Heart right ventricle (tissue), 16 donors: ENCODE results near the gene KLHDC2. TPM values are rescaled to one million over a fixed set of nuclear protein-coding genes. Genes with fewer than 3 reads are reported as not detected.
A peak's percentile ranks its signal among the peaks of the same experiment; 100 is the strongest.

Experiments
- ATAC-seq, 8 donors: fragments of 200-7000 bp; cut with Tn5 transposase; one replicate each; pipeline ENCODE4 v1.9.1; 2020; ENCODE audit warnings: mild to moderate bottlenecking in 8 of 8, moderate library complexity in 8 of 8, moderate number of reproducible peaks in 1 of 8
- DNase-seq, 2 donors: peaks; one replicate each; pipeline ENCODE4 v3.0.0-alpha.2; 2020
- H3K27ac ChIP-seq, 10 donors: fragments of 200-600 bp; sonication (generic) in 2 of 10; one replicate each; pipeline versions ENCODE4 v1.5.0 to v1.8.0; 2020 to 2022; ENCODE audit warnings: mild to moderate bottlenecking in 3 of 10
- H3K27me3 ChIP-seq, 7 donors: fragments of 200-600 bp; one replicate each; pipeline ENCODE4 v1.8.0; 2021 to 2022; ENCODE audit warnings: mild to moderate bottlenecking in 2 of 7
- H3K36me3 ChIP-seq, 9 donors: fragments of 200-600 bp; sonication (generic) in 1 of 9; one replicate each; pipeline versions ENCODE4 v1.5.0 to v1.8.0; 2020 to 2022; ENCODE audit warnings: mild to moderate bottlenecking in 2 of 9
- H3K4me1 ChIP-seq, 9 donors: fragments of 200-600 bp; sonication (generic) in 1 of 9; one replicate each; pipeline versions ENCODE4 v1.5.0 to v1.8.0; 2020 to 2022; ENCODE audit warnings: mild to moderate bottlenecking in 4 of 9
- H3K4me3 ChIP-seq, 10 donors: fragments of 200-600 bp; sonication (generic) in 2 of 10; one replicate each; pipeline versions ENCODE4 v1.5.0 to v1.8.0; 2020 to 2022; ENCODE audit warnings: mild to moderate bottlenecking in 7 of 10, moderate library complexity in 2 of 10
- H3K9me3 ChIP-seq, 11 donors: fragments of 200-600 bp in 10 of 11; sonication (generic) in 2 of 11; one replicate each; pipeline versions ENCODE4 v1.5.0 to v1.8.0; 2013 to 2022; ENCODE audit warnings: mild to moderate bottlenecking in 2 of 11, control low read depth in 1 of 11, moderate library complexity in 1 of 11
- WGBS, 2 donors: extraction: QIAGEN DNeasy Blood & Tissue Kit; methylation state at CpG; one replicate each; pipeline ENCODE4 v1.1.7; 2013; ENCODE audit warnings: inconsistent platforms in 1 of 2; 5-methylcytosine and 5-hydroxymethylcytosine counted together
- intact Hi-C, 10 donors: fragments of 100-400 bp; cut with DNase I; formaldehyde crosslinking; loops; one replicate each; pipeline versions ENCODE4 v1.11.1 to v1.14.2; 2022
- polyA plus RNA-seq, 2 donors: library from polyadenylated mRNA; stranded (reverse); fragments of 200-250 nt; gene quantifications; one replicate each; pipeline ENCODE4 v1.2.3, GENCODE V29; 2013
- total RNA-seq, 10 donors: library from RNA; stranded (reverse); fragmentation: NEBNext Ultra II Directional in 3 of 10; extraction: Animal tissue kit (Norgen Biotek cat#: 25700) in 3 of 10; gene quantifications; one replicate each; pipeline versions ENCODE4 v1.2.1 to v1.2.4, GENCODE V29; 2021 to 2023
- TF ChIP-seq, protein P1 (sequence below), 9 donors: fragments of 200-600 bp; sonication (generic) in 2 of 9; IDR thresholded peaks; one replicate each; pipeline versions ENCODE4 v1.5.0 to v1.8.0; 2021 to 2022; ENCODE audit warnings: antibody characterized with exemption in 9 of 9, mild to moderate bottlenecking in 5 of 9, moderate library complexity in 1 of 9
- donor health status: Arrhythmogenic right ventricular cardiomyopathy.
- donor health status: ischemic (EF 13 %, LVEDD 7.1; RV severe dilation, severe dysfunction).
- donor health status: healthy with polysubstance abuse.
- donor health status: DM: no; HTN: yes; CAD: no.
- donor health status: DM: no; HTN: no; CAD: no.
- donor health status: ischemic (EF 25% LVEDD 6.9; RV normal size, moderate dysfunction).
- donor health status: ischemic (EF 25% LVEDD 5.7; RV mildly dilated, moderate dysfunction).
- donor health status: healthy.
- donor health status: DM: yes; HTN: yes; CAD: no.
- donor health status: Ischemic cardiomyopathy.
- donor health status: ischemic (EF 35%, LVEDD 5.7; RV mildly dilated, moderate dysfunction).
- donor health status: nonischemic (EF 11% LVEDD 7.7; RV severe dilation, severe dysfunction).
- donor health status: DM: yes; HTN: yes; CAD: no.
- donor health status: PGD.
- donor health status: ischemic (EF 29% LVEDD 5.4; RV normal size, mild dysfunction).
- donor health status: nonischemic (EF 23%, LVEDD 6.1; RV moderate dilation, normal function).

Gene KLHDC2
- total and polyA plus RNA-seq, 12 donors, result 40.2 to 106 (median 83.3) TPM

DNA sequence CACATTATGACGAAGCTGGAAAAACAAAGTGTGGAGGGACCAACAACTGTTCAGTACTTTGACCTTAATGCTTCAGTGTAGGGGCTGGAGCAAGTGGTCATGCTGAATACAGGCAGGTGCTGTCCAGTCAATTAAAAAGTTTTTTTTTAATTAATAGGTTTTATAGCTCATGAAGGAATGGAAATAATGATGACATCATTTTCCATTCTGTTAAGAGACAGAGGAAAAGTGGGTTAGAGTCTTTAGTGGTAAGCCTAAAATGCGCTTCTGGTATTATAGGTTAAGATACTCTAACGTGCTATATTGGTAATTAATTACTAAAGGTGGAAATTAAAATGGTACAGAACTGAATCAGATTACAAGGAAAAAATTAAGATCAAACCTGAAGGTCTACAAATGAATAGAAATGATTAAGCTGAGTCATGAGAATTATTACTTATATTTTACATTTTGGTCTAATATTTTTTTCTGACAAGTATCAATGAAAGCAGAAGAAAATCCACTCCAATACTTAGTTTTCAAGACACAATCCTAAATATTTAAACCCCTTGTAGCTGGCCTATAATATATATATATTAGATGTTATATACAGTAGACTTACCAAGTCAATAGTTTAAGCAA, 15.6 kb downstream of the KLHDC2 start:
- no peak for ATAC-seq
- Histone ChIP-seq H3K36me3 (peaks cover 4 to 100% (median 80%) of the 10 kb centered on the region in 9 donors), H3K4me1 (no peaks in the 10 kb centered on the region), H3K4me3 (no peak overlapping the region), H3K9me3 (no peaks in the 10 kb centered on the region), H3K27ac (no peak overlapping the region), H3K27me3 (no peaks in the 10 kb centered on the region)
- WGBS, 2 donors, result 88 to 91% methylated on average over 3 of the region's 3 CpGs
- TF ChIP-seq, protein P1, sequence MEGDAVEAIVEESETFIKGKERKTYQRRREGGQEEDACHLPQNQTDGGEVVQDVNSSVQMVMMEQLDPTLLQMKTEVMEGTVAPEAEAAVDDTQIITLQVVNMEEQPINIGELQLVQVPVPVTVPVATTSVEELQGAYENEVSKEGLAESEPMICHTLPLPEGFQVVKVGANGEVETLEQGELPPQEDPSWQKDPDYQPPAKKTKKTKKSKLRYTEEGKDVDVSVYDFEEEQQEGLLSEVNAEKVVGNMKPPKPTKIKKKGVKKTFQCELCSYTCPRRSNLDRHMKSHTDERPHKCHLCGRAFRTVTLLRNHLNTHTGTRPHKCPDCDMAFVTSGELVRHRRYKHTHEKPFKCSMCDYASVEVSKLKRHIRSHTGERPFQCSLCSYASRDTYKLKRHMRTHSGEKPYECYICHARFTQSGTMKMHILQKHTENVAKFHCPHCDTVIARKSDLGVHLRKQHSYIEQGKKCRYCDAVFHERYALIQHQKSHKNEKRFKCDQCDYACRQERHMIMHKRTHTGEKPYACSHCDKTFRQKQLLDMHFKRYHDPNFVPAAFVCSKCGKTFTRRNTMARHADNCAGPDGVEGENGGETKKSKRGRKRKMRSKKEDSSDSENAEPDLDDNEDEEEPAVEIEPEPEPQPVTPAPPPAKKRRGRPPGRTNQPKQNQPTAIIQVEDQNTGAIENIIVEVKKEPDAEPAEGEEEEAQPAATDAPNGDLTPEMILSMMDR (IDR thresholded peaks at IDR 0.05), result no peak
- no peak for DNase-seq
- intact Hi-C loops, result loop anchor here in 2 of 10 donors (5.0 to 10.0 kb wide), 3 partner anchors 44 to 371 kb away; no protein-coding TSS in a partner anchor

DNA sequence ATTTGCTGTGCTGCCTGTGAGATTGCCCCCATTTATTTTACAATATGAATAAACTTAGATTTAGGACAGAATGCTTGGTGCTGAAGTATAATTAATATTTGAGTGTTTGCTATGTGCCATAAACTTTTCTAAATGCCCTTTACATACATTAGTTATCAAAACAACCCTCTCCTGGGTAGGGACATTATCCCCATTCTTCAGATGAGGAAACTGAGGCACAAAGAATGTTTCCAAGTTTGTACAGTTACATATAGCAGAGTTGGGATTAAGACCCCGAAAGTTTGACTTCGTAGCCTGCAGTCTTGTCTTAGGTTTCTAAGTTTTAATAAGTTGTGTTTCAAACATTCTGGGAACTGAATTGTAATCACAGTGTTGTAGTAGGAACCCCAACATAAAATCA, 18.4 kb downstream of the KLHDC2 start:
- intact Hi-C loops, result loop anchor here in 1 of 10 donors (10.0 kb wide), 1 partner anchor 368 kb away; no protein-coding TSS in a partner anchor
- DNase-seq (no peak), ATAC-seq (no peak)
- H3K9me3 ChIP-seq, result no peaks in the 10 kb centered on the region
- no peak overlapping the region for H3K27ac ChIP-seq
- H3K4me1 ChIP-seq, result no peaks in the 10 kb centered on the region
- no peaks in the 10 kb centered on the region for H3K27me3 ChIP-seq
- H3K36me3 ChIP-seq, result peaks cover 3 to 100% (median 80%) of the 10 kb centered on the region in 9 donors
- H3K4me3 ChIP-seq, result no peak overlapping the region
- 98 to 100% methylated on average over 2 of the region's 2 CpGs for WGBS, 2 donors
- TF ChIP-seq, protein P1 (IDR thresholded peaks at IDR 0.05), result no peak

DNA sequence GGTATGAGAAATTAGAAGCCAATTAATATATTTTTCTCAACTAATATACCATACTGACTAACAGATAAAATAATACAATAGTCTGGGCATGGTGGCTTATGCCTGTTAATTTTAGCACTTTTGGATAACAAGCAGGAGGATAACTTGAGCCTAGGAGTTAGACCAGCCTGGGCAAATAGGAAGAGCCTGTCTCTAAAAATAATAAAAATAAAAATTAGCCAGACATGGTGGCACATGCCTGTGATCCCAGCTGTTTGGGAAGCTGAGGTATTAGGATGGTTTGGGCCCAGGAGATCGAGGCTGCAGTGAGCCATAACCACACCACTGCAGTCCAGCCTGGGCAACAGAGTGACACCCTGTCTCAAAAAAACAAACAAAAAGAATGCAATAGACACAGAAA, 24.7 kb downstream of the KLHDC2 start:
- no peaks in the 10 kb centered on the region for H3K9me3 ChIP-seq
- TF ChIP-seq, protein P1 (IDR thresholded peaks at IDR 0.05), result no peak
- WGBS, 2 donors, result 0% methylated on average over 1 of the region's 1 CpG
- ATAC-seq (peak in 2 of 8 donors; percentile 33 to 68), DNase-seq (no peak)
- no peak overlapping the region for H3K4me3 ChIP-seq
- peaks cover 0 to 11% (median 0%) of the 10 kb centered on the region in 9 donors for H3K4me1 ChIP-seq
- intact Hi-C loops, result loop anchor here in 1 of 10 donors (10.0 kb wide), 1 partner anchor 52 kb away; no protein-coding TSS in a partner anchor
- H3K27ac ChIP-seq, result peak overlapping the region in 1 of 10 donors; percentile 59
- H3K36me3 ChIP-seq, result peaks cover 0 to 100% (median 62%) of the 10 kb centered on the region in 9 donors
- H3K27me3 ChIP-seq, result no peaks in the 10 kb centered on the region

DNA sequence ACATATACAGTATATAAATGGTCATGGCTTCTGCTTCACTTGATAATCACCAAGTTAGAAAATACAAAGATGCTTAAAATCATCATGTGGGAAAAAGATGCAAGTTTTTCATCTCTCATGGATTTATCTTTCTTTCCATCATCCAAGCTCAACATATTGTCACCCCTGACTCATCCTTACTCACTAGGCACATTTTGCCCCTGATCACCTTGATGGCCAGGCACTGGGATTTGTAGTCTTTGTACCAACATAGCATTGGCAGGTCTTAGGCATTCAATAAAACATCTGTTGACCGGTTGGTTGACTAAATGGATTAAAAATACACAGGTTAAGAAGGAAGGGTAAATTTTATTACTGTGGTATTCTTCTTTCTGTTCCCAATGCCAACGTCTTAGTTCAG, 28.1 kb downstream of the KLHDC2 start:
- WGBS, 2 donors, result 88 to 90% methylated on average over 2 of the region's 2 CpGs
- H3K9me3 ChIP-seq, result no peaks in the 10 kb centered on the region
- DNase-seq (no peak), ATAC-seq (no peak)
- intact Hi-C loops, result loop anchor here in 1 of 10 donors (10.0 kb wide), 1 partner anchor 49 kb away; no protein-coding TSS in a partner anchor
- no peak overlapping the region for H3K27ac ChIP-seq
- no peak overlapping the region for H3K4me3 ChIP-seq
- H3K36me3 ChIP-seq, result peaks cover 0 to 100% (median 73%) of the 10 kb centered on the region in 9 donors
- TF ChIP-seq, protein P1 (IDR thresholded peaks at IDR 0.05), result no peak
- peaks cover 0 to 11% (median 0%) of the 10 kb centered on the region in 9 donors for H3K4me1 ChIP-seq
- H3K27me3 ChIP-seq, result no peaks in the 10 kb centered on the region
